SK-N-SH (cell line): ENCODE results near the gene CUL3. TPM values are rescaled to one million over a fixed set of nuclear protein-coding genes. Genes with fewer than 3 reads are reported as not detected.

ENCODE experiments used
- CTCF ChIA-PET: fragments of 300-600, 350-600 bp; formaldehyde crosslinking; extraction: SDS; loops from one replicate; lab custom pipeline; 2021; lab: Yijun Ruan, JAX
- POLR2A ChIA-PET: fragments of 350-600 bp; sonication (Branson Sonifier 250); formaldehyde crosslinking; extraction: SDS; loops from one replicate; lab custom pipeline; 2020; ENCODE audit warnings: antibody characterized with exemption, inconsistent platforms; lab: Yijun Ruan, JAX
- DNase-seq: peaks from one replicate; pipeline ENCODE4 v3.0.0; 2012
- H2AFZ ChIP-seq: fragments of 200-600 bp; sonication (generic); 2 replicates; pipeline ENCODE4 v1.8.1; 2016; ENCODE audit warnings: antibody characterized with exemption, mild to moderate bottlenecking, low read depth
- H3F3A ChIP-seq: fragments of 200-600 bp; sonication (generic); replicated peaks from 2 replicates; pipeline ENCODE3; 2016; ENCODE audit warnings: antibody characterized with exemption, mild to moderate bottlenecking; ENCODE audit not compliant: insufficient read depth
- H3K27ac ChIP-seq, 2 experiments: fragments of 200-500 bp in 1 of 2; fragments of 200-600 bp in 1 of 2; sonication (Bioruptor generic) in 1 of 2; sonication (generic), shearing (Covaris generic) in 1 of 2; 2 replicates each; pipeline versions ENCODE4 v1.5.1 to v1.6.1; 2014 to 2016; ENCODE audit warnings: low read depth in 2 of 2, inconsistent platforms in 1 of 2, low read length in 1 of 2, mild to moderate bottlenecking in 1 of 2, mixed read lengths in 1 of 2
- H3K27me3 ChIP-seq: fragments of 200-600 bp; sonication (generic), shearing (Covaris generic); 2 replicates; pipeline ENCODE4 v1.6.1; 2016; ENCODE audit warnings: mixed run types; ENCODE audit not compliant: insufficient read depth
- H3K36me3 ChIP-seq, 2 experiments: fragments of 200-500 bp in 1 of 2; fragments of 200-600 bp in 1 of 2; sonication (Bioruptor generic) in 1 of 2; sonication (generic) in 1 of 2; replicated peaks in 1 of 2; 2 replicates each; pipeline versions ENCODE3 to v1.5.1; 2014 to 2016; ENCODE audit warnings: low read length in 1 of 2, mild to moderate bottlenecking in 1 of 2; ENCODE audit not compliant: insufficient read depth in 2 of 2, control insufficient read depth in 1 of 2
- H3K4me1 ChIP-seq, 2 experiments: fragments of 200-500 bp in 1 of 2; fragments of 200-600 bp in 1 of 2; sonication (Bioruptor generic) in 1 of 2; sonication (generic), shearing (Covaris generic) in 1 of 2; 2 replicates each; pipeline versions ENCODE4 v1.5.1 to v1.6.1; 2014 to 2016; ENCODE audit warnings: low read depth in 1 of 2, low read length in 1 of 2, mixed run types in 1 of 2; ENCODE audit not compliant: insufficient read depth in 2 of 2, control insufficient read depth in 1 of 2
- H3K4me2 ChIP-seq: fragments of 200-600 bp; sonication (generic), shearing (Covaris generic); 2 replicates; pipeline ENCODE4 v1.6.1; 2017; ENCODE audit warnings: mixed run types
- H3K4me3 ChIP-seq, 2 experiments: fragments of 200-500 bp in 1 of 2; fragments of 200-600 bp in 1 of 2; sonication (Bioruptor generic) in 1 of 2; sonication (generic), shearing (Covaris generic) in 1 of 2; 2 replicates each; pipeline versions ENCODE4 v1.5.1 to v1.8.1; 2014 to 2016; ENCODE audit warnings: low read depth in 2 of 2, inconsistent platforms in 1 of 2, low read length in 1 of 2, mild to moderate bottlenecking in 1 of 2, mixed read lengths in 1 of 2, moderate library complexity in 1 of 2
- H3K79me2 ChIP-seq: fragments of 200-600 bp; sonication (generic); 2 replicates; pipeline ENCODE4 v1.8.1; 2017; ENCODE audit warnings: mild to moderate bottlenecking; ENCODE audit not compliant: insufficient read depth
- H3K9ac ChIP-seq: fragments of 200-600 bp; sonication (generic); 2 replicates; pipeline ENCODE4 v1.6.1; 2017; ENCODE audit warnings: mixed run types
- H3K9me2 ChIP-seq: fragments of 200-600 bp; sonication (generic); 2 replicates; pipeline ENCODE4 v1.6.1; 2017; ENCODE audit warnings: mixed run types
- H3K9me3 ChIP-seq: fragments of 200-600 bp; sonication (generic); 2 replicates; pipeline ENCODE4 v1.6.1; 2017; ENCODE audit warnings: mixed run types, mild to moderate bottlenecking, moderate library complexity
- H4K20me1 ChIP-seq: fragments of 200-600 bp; sonication (generic); 2 replicates; pipeline ENCODE4 v1.6.1; 2017; ENCODE audit warnings: mild to moderate bottlenecking, mixed run types; ENCODE audit not compliant: insufficient read depth
- ELF1 ChIP-seq: IDR thresholded peaks from 2 replicates; pipeline ENCODE4 v1.4.0; 2012
- EZH2phosphoT487 ChIP-seq: fragments of 200-600 bp; sonication (generic); IDR thresholded peaks from 2 replicates; pipeline ENCODE4 v1.6.1; 2017; ENCODE audit warnings: low read depth, mixed run types, mild to moderate bottlenecking, antibody characterized with exemption, moderate library complexity, borderline replicate concordance
- GABPA ChIP-seq: IDR thresholded peaks from 2 replicates; pipeline ENCODE4 v1.4.0; 2012; ENCODE audit warnings: low read depth, mild to moderate bottlenecking
- GATA2 ChIP-seq: sonication (generic); formaldehyde crosslinking; IDR thresholded peaks from 2 replicates; pipeline ENCODE4 v1.5.0; 2020; ENCODE audit warnings: mild to moderate bottlenecking, missing genetic modification reagents
- JUND ChIP-seq: IDR thresholded peaks from 2 replicates; pipeline ENCODE4 v1.4.0; 2012
- MXI1 ChIP-seq: IDR thresholded peaks from 2 replicates; pipeline ENCODE4 v1.6.1; 2012; ENCODE audit warnings: mild to moderate bottlenecking, low read depth, low read length, improper control_type of control experiment
- NRF1 ChIP-seq: IDR thresholded peaks from 2 replicates; pipeline ENCODE4 v1.6.1; 2012; ENCODE audit warnings: low read depth, mild to moderate bottlenecking, low read length
- RAD21 ChIP-seq: IDR thresholded peaks from 2 replicates; pipeline ENCODE4 v1.6.1; 2012; ENCODE audit warnings: mild to moderate bottlenecking, low read length
- RXRA ChIP-seq: IDR thresholded peaks from 2 replicates; pipeline ENCODE4 v1.4.0; 2012; ENCODE audit warnings: low read depth, mild to moderate bottlenecking, borderline replicate concordance
- WGBS: methylation state at CpG from one replicate; pipeline ENCODE4 v1.1.6; 2017; ENCODE audit warnings: low lambda C conversion rate; 5-methylcytosine and 5-hydroxymethylcytosine counted together
- polyA plus RNA-seq, 3 experiments: library from polyadenylated mRNA; depleted of rRNA; stranded (reverse); fragments of >200 nt; gene quantifications; 2 replicates each; pipeline ENCODE4 v1.2.3, GENCODE V29; 2012
- TF ChIP-seq, protein P1 (sequence below): IDR thresholded peaks from 2 replicates; pipeline ENCODE4 v1.4.0; 2012; ENCODE audit warnings: low read depth
- TF ChIP-seq, protein P2 (sequence below): IDR thresholded peaks from 2 replicates; pipeline ENCODE4 v1.4.0; 2012; ENCODE audit warnings: low read depth, borderline replicate concordance
- TF ChIP-seq, protein P3 (sequence below): IDR thresholded peaks from 2 replicates; pipeline ENCODE4 v1.6.1; 2012; ENCODE audit warnings: mild to moderate bottlenecking, low read depth, low read length, moderate library complexity
- TF ChIP-seq, protein P4 (sequence below): IDR thresholded peaks from 2 replicates; pipeline ENCODE4; 2012

Gene CUL3
- polyA plus RNA-seq, 1 of the 3 experiments (the other 2 are of a cell fraction) = 17.3 TPM

DNA sequence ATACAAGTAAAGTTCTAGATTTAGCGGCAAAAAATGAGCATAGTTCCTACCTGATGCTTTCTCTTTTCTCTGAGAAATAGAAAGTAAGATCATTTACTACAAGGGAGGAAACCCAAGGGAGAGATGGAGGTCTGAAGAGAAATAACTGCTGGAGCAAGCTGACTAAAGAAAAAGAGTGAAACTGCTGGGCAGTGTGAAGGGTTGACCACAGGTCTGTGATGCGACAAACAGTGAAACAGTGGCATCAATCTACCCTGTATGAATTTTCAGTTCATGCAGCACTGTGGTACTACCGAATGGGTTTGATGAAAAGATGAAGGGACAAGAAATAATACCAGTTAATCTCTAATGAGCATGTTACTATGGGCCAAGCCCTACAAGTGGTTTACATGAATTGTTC, 52.2 kb downstream of the CUL3 start:
- no peaks in the 10 kb centered on the region; a peak in 3 of 4 replicates for H3K4me1 ChIP-seq
- peaks cover 43% of the 10 kb centered on the region for H4K20me1 ChIP-seq
- no peak overlapping the region for H3K27ac ChIP-seq
- 98% methylated on average over 3 of the region's 3 CpGs for WGBS
- no peaks in the 10 kb centered on the region for H3K9me3 ChIP-seq
- H3K36me3 ChIP-seq = peaks cover 26 to 42% of the 10 kb centered on the region in 2 experiments
- TF ChIP-seq, protein P1, sequence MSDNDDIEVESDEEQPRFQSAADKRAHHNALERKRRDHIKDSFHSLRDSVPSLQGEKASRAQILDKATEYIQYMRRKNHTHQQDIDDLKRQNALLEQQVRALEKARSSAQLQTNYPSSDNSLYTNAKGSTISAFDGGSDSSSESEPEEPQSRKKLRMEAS = no peak
- TF ChIP-seq RAD21 (no peak), EZH2phosphoT487 (no peak), MXI1 (no peak), RXRA (no peak), GABPA (no peak), NRF1 (no peak), GATA2 (CRISPR knock-in tag) (no peak), ELF1 (no peak), JUND (no peak)
- TF ChIP-seq, protein P2, sequence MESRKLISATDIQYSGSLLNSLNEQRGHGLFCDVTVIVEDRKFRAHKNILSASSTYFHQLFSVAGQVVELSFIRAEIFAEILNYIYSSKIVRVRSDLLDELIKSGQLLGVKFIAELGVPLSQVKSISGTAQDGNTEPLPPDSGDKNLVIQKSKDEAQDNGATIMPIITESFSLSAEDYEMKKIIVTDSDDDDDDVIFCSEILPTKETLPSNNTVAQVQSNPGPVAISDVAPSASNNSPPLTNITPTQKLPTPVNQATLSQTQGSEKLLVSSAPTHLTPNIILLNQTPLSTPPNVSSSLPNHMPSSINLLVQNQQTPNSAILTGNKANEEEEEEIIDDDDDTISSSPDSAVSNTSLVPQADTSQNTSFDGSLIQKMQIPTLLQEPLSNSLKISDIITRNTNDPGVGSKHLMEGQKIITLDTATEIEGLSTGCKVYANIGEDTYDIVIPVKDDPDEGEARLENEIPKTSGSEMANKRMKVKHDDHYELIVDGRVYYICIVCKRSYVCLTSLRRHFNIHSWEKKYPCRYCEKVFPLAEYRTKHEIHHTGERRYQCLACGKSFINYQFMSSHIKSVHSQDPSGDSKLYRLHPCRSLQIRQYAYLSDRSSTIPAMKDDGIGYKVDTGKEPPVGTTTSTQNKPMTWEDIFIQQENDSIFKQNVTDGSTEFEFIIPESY = no peak
- TF ChIP-seq, protein P3, sequence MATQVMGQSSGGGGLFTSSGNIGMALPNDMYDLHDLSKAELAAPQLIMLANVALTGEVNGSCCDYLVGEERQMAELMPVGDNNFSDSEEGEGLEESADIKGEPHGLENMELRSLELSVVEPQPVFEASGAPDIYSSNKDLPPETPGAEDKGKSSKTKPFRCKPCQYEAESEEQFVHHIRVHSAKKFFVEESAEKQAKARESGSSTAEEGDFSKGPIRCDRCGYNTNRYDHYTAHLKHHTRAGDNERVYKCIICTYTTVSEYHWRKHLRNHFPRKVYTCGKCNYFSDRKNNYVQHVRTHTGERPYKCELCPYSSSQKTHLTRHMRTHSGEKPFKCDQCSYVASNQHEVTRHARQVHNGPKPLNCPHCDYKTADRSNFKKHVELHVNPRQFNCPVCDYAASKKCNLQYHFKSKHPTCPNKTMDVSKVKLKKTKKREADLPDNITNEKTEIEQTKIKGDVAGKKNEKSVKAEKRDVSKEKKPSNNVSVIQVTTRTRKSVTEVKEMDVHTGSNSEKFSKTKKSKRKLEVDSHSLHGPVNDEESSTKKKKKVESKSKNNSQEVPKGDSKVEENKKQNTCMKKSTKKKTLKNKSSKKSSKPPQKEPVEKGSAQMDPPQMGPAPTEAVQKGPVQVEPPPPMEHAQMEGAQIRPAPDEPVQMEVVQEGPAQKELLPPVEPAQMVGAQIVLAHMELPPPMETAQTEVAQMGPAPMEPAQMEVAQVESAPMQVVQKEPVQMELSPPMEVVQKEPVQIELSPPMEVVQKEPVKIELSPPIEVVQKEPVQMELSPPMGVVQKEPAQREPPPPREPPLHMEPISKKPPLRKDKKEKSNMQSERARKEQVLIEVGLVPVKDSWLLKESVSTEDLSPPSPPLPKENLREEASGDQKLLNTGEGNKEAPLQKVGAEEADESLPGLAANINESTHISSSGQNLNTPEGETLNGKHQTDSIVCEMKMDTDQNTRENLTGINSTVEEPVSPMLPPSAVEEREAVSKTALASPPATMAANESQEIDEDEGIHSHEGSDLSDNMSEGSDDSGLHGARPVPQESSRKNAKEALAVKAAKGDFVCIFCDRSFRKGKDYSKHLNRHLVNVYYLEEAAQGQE = no peak
- TF ChIP-seq, protein P4, sequence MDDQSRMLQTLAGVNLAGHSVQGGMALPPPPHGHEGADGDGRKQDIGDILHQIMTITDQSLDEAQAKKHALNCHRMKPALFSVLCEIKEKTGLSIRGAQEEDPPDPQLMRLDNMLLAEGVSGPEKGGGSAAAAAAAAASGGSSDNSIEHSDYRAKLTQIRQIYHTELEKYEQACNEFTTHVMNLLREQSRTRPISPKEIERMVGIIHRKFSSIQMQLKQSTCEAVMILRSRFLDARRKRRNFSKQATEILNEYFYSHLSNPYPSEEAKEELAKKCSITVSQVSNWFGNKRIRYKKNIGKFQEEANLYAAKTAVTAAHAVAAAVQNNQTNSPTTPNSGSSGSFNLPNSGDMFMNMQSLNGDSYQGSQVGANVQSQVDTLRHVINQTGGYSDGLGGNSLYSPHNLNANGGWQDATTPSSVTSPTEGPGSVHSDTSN = no peak
- no peaks in the 10 kb centered on the region for H3K27me3 ChIP-seq
- no peak overlapping the region for H3K4me2 ChIP-seq
- no peak overlapping the region for H2AFZ ChIP-seq
- peaks cover 6% of the 10 kb centered on the region for H3F3A ChIP-seq
- DNase-seq = no peak
- no peak overlapping the region for H3K4me3 ChIP-seq
- H3K79me2 ChIP-seq = peaks cover 97% of the 10 kb centered on the region
- H3K9me2 ChIP-seq = no peaks in the 10 kb centered on the region
- no peak overlapping the region for H3K9ac ChIP-seq
- ChIA-PET POLR2A (no interaction called here), CTCF (no interaction called here)
